ENCODE data around the gene TMED4. TPM values are rescaled to one million over a fixed set of nuclear protein-coding genes. Genes with fewer than 3 reads are reported as not detected.

The TMED4 gene
- total RNA-seq, 2 experiments from 2014 or later: 68.6 to 80.5 TPM

- peaks cover 20% of the 10 kb centered on the region; the same call in 1 of the 2 replicates for H3K36me3 ChIP-seq (ENCODE audit: insufficient read depth, low read length)
- no peak for DNase-seq (ENCODE audit: low spot score)
- ChIA-PET CTCF (ENCODE audit: unreplicated experiment) (interaction anchor here (0.6 kb wide), 1 partner anchor 907 kb away, joined by 3 read pairs; no protein-coding TSS in a partner anchor), POLR2A (interaction anchor here (0.8 to 2.2 kb wide), 3 partner anchors 10 to 143 kb away, joined by 5 to 6 read pairs (median 6); no protein-coding TSS in a partner anchor)
- no peak overlapping the region for H3K27ac ChIP-seq (ENCODE audit: low read depth, low read length, poor library complexity, severe bottlenecking)
- peaks cover 5% of the 10 kb centered on the region; the same call in 1 of the 2 replicates for H4K20me1 ChIP-seq (ENCODE audit: insufficient read depth, low read length)
- no peaks in the 10 kb centered on the region for H3K9me2 ChIP-seq (ENCODE audit: insufficient read depth, low read length)
- no peaks in the 10 kb centered on the region for H3K9me3 ChIP-seq (ENCODE audit: low read length)
- TF ChIP-seq, protein P1, sequence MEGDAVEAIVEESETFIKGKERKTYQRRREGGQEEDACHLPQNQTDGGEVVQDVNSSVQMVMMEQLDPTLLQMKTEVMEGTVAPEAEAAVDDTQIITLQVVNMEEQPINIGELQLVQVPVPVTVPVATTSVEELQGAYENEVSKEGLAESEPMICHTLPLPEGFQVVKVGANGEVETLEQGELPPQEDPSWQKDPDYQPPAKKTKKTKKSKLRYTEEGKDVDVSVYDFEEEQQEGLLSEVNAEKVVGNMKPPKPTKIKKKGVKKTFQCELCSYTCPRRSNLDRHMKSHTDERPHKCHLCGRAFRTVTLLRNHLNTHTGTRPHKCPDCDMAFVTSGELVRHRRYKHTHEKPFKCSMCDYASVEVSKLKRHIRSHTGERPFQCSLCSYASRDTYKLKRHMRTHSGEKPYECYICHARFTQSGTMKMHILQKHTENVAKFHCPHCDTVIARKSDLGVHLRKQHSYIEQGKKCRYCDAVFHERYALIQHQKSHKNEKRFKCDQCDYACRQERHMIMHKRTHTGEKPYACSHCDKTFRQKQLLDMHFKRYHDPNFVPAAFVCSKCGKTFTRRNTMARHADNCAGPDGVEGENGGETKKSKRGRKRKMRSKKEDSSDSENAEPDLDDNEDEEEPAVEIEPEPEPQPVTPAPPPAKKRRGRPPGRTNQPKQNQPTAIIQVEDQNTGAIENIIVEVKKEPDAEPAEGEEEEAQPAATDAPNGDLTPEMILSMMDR (conservative IDR thresholded peaks at IDR 0.05; ENCODE audit: low read length): no peak
- no peak for TF ChIP-seq EZH2phosphoT487 (IDR thresholded peaks at IDR 0.05; ENCODE audit: borderline replicate concordance, low read depth, low read length)
- H3K4me1 ChIP-seq (ENCODE audit: insufficient read depth, low read length, poor library complexity, severe bottlenecking): peaks cover 33% of the 10 kb centered on the region
- peaks cover 31% of the 10 kb centered on the region for H3K79me2 ChIP-seq (ENCODE audit: insufficient read depth, low read depth, low read length)
- H3K4me3 ChIP-seq (ENCODE audit: low read depth, low read length, poor library complexity, severe bottlenecking): no peak overlapping the region
- no TSS peak for BruUV-seq (replicated peaks)
- intact Hi-C loops (cut with micrococcal nuclease; ENCODE audit: unreplicated experiment): no loop called here
- peak overlapping the region; percentile 63; the same call in 1 of the 2 replicates for H2AFZ ChIP-seq (ENCODE audit: low read length)
- peak overlapping the region; percentile 95 for H3K4me2 ChIP-seq (ENCODE audit: low read length)
Measured at GRCh38 chr7:44604941-44605340, 22.9 kb upstream of the TMED4 start.

GRCh38 chr7:44603193-44603592 lies 21.2 kb upstream of the TMED4 start:
- no TSS peak for BruUV-seq (replicated peaks)
- intact Hi-C loops (cut with micrococcal nuclease; ENCODE audit: unreplicated experiment): no loop called here
- no peak for DNase-seq (ENCODE audit: low spot score)
- H3K4me3 ChIP-seq (ENCODE audit: low read depth, low read length, poor library complexity, severe bottlenecking): no peak overlapping the region
- no peaks in the 10 kb centered on the region for H3K9me3 ChIP-seq (ENCODE audit: low read length)
- no peak overlapping the region for H3K4me2 ChIP-seq (ENCODE audit: low read length)
- H3K79me2 ChIP-seq (ENCODE audit: insufficient read depth, low read depth, low read length): peaks cover 13% of the 10 kb centered on the region
- TF ChIP-seq, protein P1 (conservative IDR thresholded peaks at IDR 0.05; ENCODE audit: low read length): no peak
- TF ChIP-seq EZH2phosphoT487 (IDR thresholded peaks at IDR 0.05; ENCODE audit: borderline replicate concordance, low read depth, low read length): no peak
- H3K36me3 ChIP-seq (ENCODE audit: insufficient read depth, low read length): peaks cover 5% of the 10 kb centered on the region; the same call in 1 of the 2 replicates
- H3K9me2 ChIP-seq (ENCODE audit: insufficient read depth, low read length): no peaks in the 10 kb centered on the region
- no peaks in the 10 kb centered on the region for H4K20me1 ChIP-seq (ENCODE audit: insufficient read depth, low read length)
- no peak overlapping the region; the same call in 1 of the 2 replicates for H2AFZ ChIP-seq (ENCODE audit: low read length)
- H3K4me1 ChIP-seq (ENCODE audit: insufficient read depth, low read length, poor library complexity, severe bottlenecking): peaks cover 29% of the 10 kb centered on the region
- H3K27ac ChIP-seq (ENCODE audit: low read depth, low read length, poor library complexity, severe bottlenecking): no peak overlapping the region
- CTCF ChIA-PET (ENCODE audit: unreplicated experiment): no interaction called here
- POLR2A ChIA-PET: interaction anchor here (0.6 to 1.0 kb wide), 6 partner anchors 15 to 236 kb away, joined by 3 to 6 read pairs (median 3); no protein-coding TSS in a partner anchor

- POLR2A ChIA-PET: no interaction called here
Measured at GRCh38 chr7:44602576-44602910, 20.5 kb upstream of the TMED4 start.

More at GRCh38 chr7:44602576-44602910, 20.5 kb upstream of the TMED4 start:
- Histone ChIP-seq H3K79me2 (ENCODE audit: insufficient read depth, low read depth, low read length) (peaks cover 7% of the 10 kb centered on the region), H3K27ac (ENCODE audit: low read depth, low read length, poor library complexity, severe bottlenecking) (no peak overlapping the region), H3K9me3 (ENCODE audit: low read length) (no peaks in the 10 kb centered on the region), H2AFZ (ENCODE audit: low read length) (no peak overlapping the region), H4K20me1 (ENCODE audit: insufficient read depth, low read length) (no peaks in the 10 kb centered on the region), H3K4me3 (ENCODE audit: low read depth, low read length, poor library complexity, severe bottlenecking) (no peak overlapping the region), H3K4me2 (ENCODE audit: low read length) (peak overlapping the region; percentile 38), H3K4me1 (ENCODE audit: insufficient read depth, low read length, poor library complexity, severe bottlenecking) (peaks cover 23% of the 10 kb centered on the region), H3K36me3 (ENCODE audit: insufficient read depth, low read length) (no peaks in the 10 kb centered on the region), H3K9me2 (ENCODE audit: insufficient read depth, low read length) (no peaks in the 10 kb centered on the region)
- BruUV-seq (replicated peaks): no TSS peak
- intact Hi-C loops (cut with micrococcal nuclease; ENCODE audit: unreplicated experiment): no loop called here
- no peak for TF ChIP-seq EZH2phosphoT487 (IDR thresholded peaks at IDR 0.05; ENCODE audit: borderline replicate concordance, low read depth, low read length)
- TF ChIP-seq, protein P1 (conservative IDR thresholded peaks at IDR 0.05; ENCODE audit: low read length): no peak
- CTCF ChIA-PET (ENCODE audit: unreplicated experiment): no interaction called here
- no peak for DNase-seq (ENCODE audit: low spot score)
